Smooth muscle cell (in vitro differentiated cells): ENCODE data around the gene PLCH2. TPM values are rescaled to one million over a fixed set of nuclear protein-coding genes. Genes with fewer than 3 reads are reported as not detected.

ENCODE experiments used
- DNase-seq: peaks from one replicate; lab custom pipeline; 2025; ENCODE audit not compliant: unreplicated experiment; lab: John Stamatoyannopoulos, UW
- H2AFZ ChIP-seq: fragments of 200-600 bp; sonication (generic); 2 replicates; pipeline ENCODE4 v1.6.0; 2016; ENCODE audit warnings: antibody characterized with exemption, low read depth, mild to moderate bottlenecking
- H3F3A ChIP-seq: fragments of 200-600 bp; sonication (generic); 2 replicates; pipeline ENCODE4 v1.6.0; 2017; ENCODE audit warnings: antibody characterized with exemption, low read depth
- H3K27ac ChIP-seq: fragments of 200-600 bp; sonication (generic); 2 replicates; pipeline ENCODE4 v1.5.1; 2016; ENCODE audit warnings: low read depth, mild to moderate bottlenecking
- H3K27me3 ChIP-seq: fragments of 200-600 bp; sonication (generic); 2 replicates; pipeline ENCODE4 v1.6.1; 2016; ENCODE audit warnings: low read depth, mild to moderate bottlenecking
- H3K36me3 ChIP-seq: fragments of 200-600 bp; sonication (generic); 2 replicates; pipeline ENCODE4 v1.5.1; 2016; ENCODE audit warnings: low read depth
- H3K4me1 ChIP-seq: fragments of 200-600 bp; sonication (generic); 2 replicates; pipeline ENCODE4 v1.5.1; 2016; ENCODE audit warnings: low read depth
- H3K4me2 ChIP-seq: fragments of 200-600 bp; sonication (generic); 2 replicates; pipeline ENCODE4 v1.6.0; 2016; ENCODE audit warnings: mild to moderate bottlenecking
- H3K4me3 ChIP-seq: fragments of 200-600 bp; sonication (generic); 2 replicates; pipeline ENCODE4 v1.5.1; 2016; ENCODE audit warnings: mild to moderate bottlenecking
- H3K79me2 ChIP-seq: fragments of 200-600 bp; sonication (generic); 2 replicates; pipeline ENCODE4 v1.6.0; 2016; ENCODE audit warnings: low read depth, mild to moderate bottlenecking
- H3K9ac ChIP-seq: fragments of 200-600 bp; sonication (generic); 2 replicates; pipeline ENCODE4 v1.6.0; 2016; ENCODE audit warnings: low read depth
- H3K9me3 ChIP-seq: fragments of 200-600 bp; sonication (generic); replicated peaks from 2 replicates; pipeline ENCODE4 v1.5.1; 2016; ENCODE audit warnings: low read depth
- H4K20me1 ChIP-seq: fragments of 200-600 bp; sonication (generic); 2 replicates; pipeline ENCODE4 v1.6.0; 2016; ENCODE audit warnings: low read depth
- WGBS: methylation state at CpG from one replicate; pipeline ENCODE4 v1.1.7; 2016; ENCODE audit warnings: low lambda C conversion rate; 5-methylcytosine and 5-hydroxymethylcytosine counted together
- polyA plus RNA-seq: library from polyadenylated mRNA; unstranded; fragments of >200 nt; fragmentation: Nextera tagmentation; extraction: Ambion mirVana; gene quantifications from 2 replicates; pipeline ENCODE4 v1.2.1, GENCODE V29; 2016
- total RNA-seq: library from RNA; depleted of rRNA; stranded (reverse); fragments of >200 nt; gene quantifications from 2 replicates; pipeline ENCODE4 v1.2.3, GENCODE V29; 2014
- TF ChIP-seq, protein P1 (sequence below): fragments of 200-600 bp; sonication (generic); IDR thresholded peaks from 2 replicates; pipeline ENCODE4 v1.5.1; 2017; ENCODE audit warnings: borderline replicate concordance, mild to moderate bottlenecking, antibody characterized with exemption; ENCODE audit not compliant: insufficient read depth, poor library complexity, severe bottlenecking

Gene PLCH2
- total and polyA plus RNA-seq, 2 experiments from 2014 or later = 0.09 to 0.13 TPM

DNA sequence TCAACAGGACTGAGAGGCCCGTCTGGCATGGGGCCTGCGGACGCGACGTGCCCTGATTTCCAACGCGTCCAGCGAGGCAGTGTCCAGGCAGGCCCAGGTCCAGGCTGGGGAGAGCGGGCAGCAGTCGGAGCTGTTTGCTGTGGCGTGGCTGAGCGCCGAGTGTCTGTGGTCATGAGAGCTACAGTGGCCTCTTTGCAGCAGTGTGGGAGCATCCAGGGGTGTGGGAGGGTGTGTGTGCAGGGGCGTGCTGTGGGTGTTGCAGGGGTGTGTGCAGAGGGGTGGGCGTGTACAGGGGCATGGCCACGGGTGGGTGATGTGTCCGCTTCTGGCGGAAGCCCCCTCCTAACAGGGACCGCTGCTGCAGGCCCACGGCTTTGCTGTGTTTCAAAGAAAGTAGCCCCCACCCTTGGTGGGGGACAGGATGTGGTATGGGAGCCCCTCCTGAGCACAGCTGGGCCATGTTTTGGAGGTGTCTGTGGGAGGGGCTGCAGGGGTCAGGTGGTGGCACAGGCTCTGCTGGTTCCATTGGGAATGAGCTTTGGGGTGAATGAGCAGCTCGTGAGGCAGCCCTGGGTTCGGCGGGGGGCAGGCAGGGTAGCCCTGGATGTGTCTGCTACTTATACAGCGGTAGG is 17.7 kb downstream of the PLCH2 start:
- WGBS = 93% methylated on average over 20 of the region's 24 CpGs
- Histone ChIP-seq H3K36me3 (no peaks in the 10 kb centered on the region), H2AFZ (no peak overlapping the region), H3K4me2 (no peak overlapping the region), H3K4me1 (no peaks in the 10 kb centered on the region), H4K20me1 (no peaks in the 10 kb centered on the region), H3K9ac (no peak overlapping the region), H3K27ac (no peak overlapping the region), H3K27me3 (no peaks in the 10 kb centered on the region), H3F3A (no peaks in the 10 kb centered on the region), H3K9me3 (no peaks in the 10 kb centered on the region), H3K4me3 (no peak overlapping the region), H3K79me2 (no peaks in the 10 kb centered on the region)
- TF ChIP-seq, protein P1, sequence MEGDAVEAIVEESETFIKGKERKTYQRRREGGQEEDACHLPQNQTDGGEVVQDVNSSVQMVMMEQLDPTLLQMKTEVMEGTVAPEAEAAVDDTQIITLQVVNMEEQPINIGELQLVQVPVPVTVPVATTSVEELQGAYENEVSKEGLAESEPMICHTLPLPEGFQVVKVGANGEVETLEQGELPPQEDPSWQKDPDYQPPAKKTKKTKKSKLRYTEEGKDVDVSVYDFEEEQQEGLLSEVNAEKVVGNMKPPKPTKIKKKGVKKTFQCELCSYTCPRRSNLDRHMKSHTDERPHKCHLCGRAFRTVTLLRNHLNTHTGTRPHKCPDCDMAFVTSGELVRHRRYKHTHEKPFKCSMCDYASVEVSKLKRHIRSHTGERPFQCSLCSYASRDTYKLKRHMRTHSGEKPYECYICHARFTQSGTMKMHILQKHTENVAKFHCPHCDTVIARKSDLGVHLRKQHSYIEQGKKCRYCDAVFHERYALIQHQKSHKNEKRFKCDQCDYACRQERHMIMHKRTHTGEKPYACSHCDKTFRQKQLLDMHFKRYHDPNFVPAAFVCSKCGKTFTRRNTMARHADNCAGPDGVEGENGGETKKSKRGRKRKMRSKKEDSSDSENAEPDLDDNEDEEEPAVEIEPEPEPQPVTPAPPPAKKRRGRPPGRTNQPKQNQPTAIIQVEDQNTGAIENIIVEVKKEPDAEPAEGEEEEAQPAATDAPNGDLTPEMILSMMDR = no peak
- DNase-seq = no peak

- Histone ChIP-seq H3K27me3 (no peaks in the 10 kb centered on the region), H3K9ac (no peak overlapping the region), H3K27ac (no peak overlapping the region), H2AFZ (no peak overlapping the region), H3K4me1 (no peaks in the 10 kb centered on the region), H3K9me3 (no peaks in the 10 kb centered on the region), H3K36me3 (no peaks in the 10 kb centered on the region), H4K20me1 (no peaks in the 10 kb centered on the region), H3K4me3 (no peak overlapping the region), H3F3A (no peaks in the 10 kb centered on the region), H3K4me2 (no peak overlapping the region), H3K79me2 (no peaks in the 10 kb centered on the region)
- TF ChIP-seq, protein P1 = no peak
- DNase-seq = no peak
- 25% methylated on average over 18 of the region's 19 CpGs for WGBS
Measured at GRCh38 chr1:2494323-2494693, 18.2 kb downstream of the PLCH2 start.

DNA sequence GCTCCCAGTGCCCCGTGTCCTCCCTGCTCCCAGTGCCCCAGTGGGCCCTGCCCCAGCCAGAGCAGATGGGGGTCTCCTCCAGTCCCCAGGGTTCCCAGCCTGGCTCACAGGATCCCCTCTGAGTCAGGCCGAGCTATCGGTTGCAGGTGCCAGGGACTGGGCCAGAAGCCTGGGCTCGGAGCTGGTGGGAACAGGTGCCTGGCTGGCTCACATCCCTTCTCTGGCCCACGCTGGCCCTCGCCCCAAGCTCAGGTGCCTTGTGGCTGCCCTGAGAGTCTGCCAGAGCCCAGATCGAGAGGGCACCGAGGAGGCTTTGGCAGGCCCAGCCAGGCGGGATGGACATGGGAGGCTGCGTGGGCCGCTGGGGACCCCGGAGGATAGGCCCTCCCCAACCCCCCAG is 18.9 kb downstream of the PLCH2 start:
- WGBS = 96% methylated on average over 12 of the region's 12 CpGs
- DNase-seq = no peak
- no peak overlapping the region for H3K4me2 ChIP-seq
- TF ChIP-seq, protein P1 = no peak
- H3K9me3 ChIP-seq = no peaks in the 10 kb centered on the region
- no peaks in the 10 kb centered on the region for H4K20me1 ChIP-seq
- H3K79me2 ChIP-seq = no peaks in the 10 kb centered on the region
- H3K36me3 ChIP-seq = no peaks in the 10 kb centered on the region
- H3K4me3 ChIP-seq = no peak overlapping the region
- no peak overlapping the region for H3K27ac ChIP-seq
- H3K27me3 ChIP-seq = no peaks in the 10 kb centered on the region
- H2AFZ ChIP-seq = no peak overlapping the region
- no peaks in the 10 kb centered on the region for H3F3A ChIP-seq
- no peaks in the 10 kb centered on the region for H3K4me1 ChIP-seq
- no peak overlapping the region for H3K9ac ChIP-seq

GRCh38 chr1:2495546-2495945 is 19.5 kb downstream of the PLCH2 start:
- no peak for DNase-seq
- Histone ChIP-seq H3K79me2 (no peaks in the 10 kb centered on the region), H3K9me3 (no peaks in the 10 kb centered on the region), H3K27ac (no peak overlapping the region), H3K36me3 (no peaks in the 10 kb centered on the region), H4K20me1 (no peaks in the 10 kb centered on the region), H3K27me3 (no peaks in the 10 kb centered on the region), H3F3A (no peaks in the 10 kb centered on the region), H3K9ac (no peak overlapping the region), H3K4me1 (no peaks in the 10 kb centered on the region), H2AFZ (no peak overlapping the region), H3K4me2 (no peak overlapping the region), H3K4me3 (no peak overlapping the region)
- WGBS = 99% methylated on average over 7 of the region's 12 CpGs
- TF ChIP-seq, protein P1 = no peak
